ENCODE data around the gene RLIM. TPM values are rescaled to one million over a fixed set of nuclear protein-coding genes. Genes with fewer than 3 reads are reported as not detected.

RLIM gene
- polyA plus RNA-seq, 1 donor from 2014 or later = 40.4 TPM

- Histone ChIP-seq H3K36me3 (ENCODE audit: insufficient read depth, low read length) (no peaks in the 10 kb centered on the region), H3F3A (ENCODE audit: insufficient read depth, low read length, poor library complexity, severe bottlenecking) (no peaks in the 10 kb centered on the region), H2AFZ (ENCODE audit: low read depth, low read length) (no peak overlapping the region), H3K27ac (ENCODE audit: low read length) (no peak overlapping the region), H3K4me2 (ENCODE audit: low read length) (no peak overlapping the region), H3K9me3 (ENCODE audit: low read length) (no peaks in the 10 kb centered on the region), H3K9ac (ENCODE audit: low read length) (no peak overlapping the region), H3K4me3 (ENCODE audit: low read length) (no peak overlapping the region), H3K79me2 (replicated peaks; ENCODE audit: insufficient read depth, low read length) (no peaks in the 10 kb centered on the region), H3K27me3 (ENCODE audit: insufficient read depth, low read depth, low read length) (no peaks in the 10 kb centered on the region), H3K9me2 (ENCODE audit: insufficient read depth, low read length) (no peaks in the 10 kb centered on the region), H4K20me1 (ENCODE audit: insufficient read depth) (no peaks in the 10 kb centered on the region)
- TF ChIP-seq MXI1 (conservative IDR thresholded peaks at IDR 0.05; ENCODE audit: poor library complexity, severe bottlenecking) (no peak), TAF1 (IDR thresholded peaks at IDR 0.05; ENCODE audit: low read depth) (no peak), SMC3 (conservative IDR thresholded peaks at IDR 0.05; ENCODE audit: poor library complexity) (no peak), EZH2 (IDR thresholded peaks at IDR 0.05; ENCODE audit: borderline replicate concordance, insufficient read depth, low read length, poor library complexity, severe bottlenecking) (no peak), POLR2AphosphoS5 (IDR thresholded peaks at IDR 0.05) (no peak), RAD21 (conservative IDR thresholded peaks at IDR 0.05) (no peak), EP300 (conservative IDR thresholded peaks at IDR 0.05; ENCODE audit: poor library complexity, severe bottlenecking) (no peak), CTCF (IDR thresholded peaks at IDR 0.05; ENCODE audit: poor library complexity, severe bottlenecking) (no peak)
- TF ChIP-seq, protein P1, sequence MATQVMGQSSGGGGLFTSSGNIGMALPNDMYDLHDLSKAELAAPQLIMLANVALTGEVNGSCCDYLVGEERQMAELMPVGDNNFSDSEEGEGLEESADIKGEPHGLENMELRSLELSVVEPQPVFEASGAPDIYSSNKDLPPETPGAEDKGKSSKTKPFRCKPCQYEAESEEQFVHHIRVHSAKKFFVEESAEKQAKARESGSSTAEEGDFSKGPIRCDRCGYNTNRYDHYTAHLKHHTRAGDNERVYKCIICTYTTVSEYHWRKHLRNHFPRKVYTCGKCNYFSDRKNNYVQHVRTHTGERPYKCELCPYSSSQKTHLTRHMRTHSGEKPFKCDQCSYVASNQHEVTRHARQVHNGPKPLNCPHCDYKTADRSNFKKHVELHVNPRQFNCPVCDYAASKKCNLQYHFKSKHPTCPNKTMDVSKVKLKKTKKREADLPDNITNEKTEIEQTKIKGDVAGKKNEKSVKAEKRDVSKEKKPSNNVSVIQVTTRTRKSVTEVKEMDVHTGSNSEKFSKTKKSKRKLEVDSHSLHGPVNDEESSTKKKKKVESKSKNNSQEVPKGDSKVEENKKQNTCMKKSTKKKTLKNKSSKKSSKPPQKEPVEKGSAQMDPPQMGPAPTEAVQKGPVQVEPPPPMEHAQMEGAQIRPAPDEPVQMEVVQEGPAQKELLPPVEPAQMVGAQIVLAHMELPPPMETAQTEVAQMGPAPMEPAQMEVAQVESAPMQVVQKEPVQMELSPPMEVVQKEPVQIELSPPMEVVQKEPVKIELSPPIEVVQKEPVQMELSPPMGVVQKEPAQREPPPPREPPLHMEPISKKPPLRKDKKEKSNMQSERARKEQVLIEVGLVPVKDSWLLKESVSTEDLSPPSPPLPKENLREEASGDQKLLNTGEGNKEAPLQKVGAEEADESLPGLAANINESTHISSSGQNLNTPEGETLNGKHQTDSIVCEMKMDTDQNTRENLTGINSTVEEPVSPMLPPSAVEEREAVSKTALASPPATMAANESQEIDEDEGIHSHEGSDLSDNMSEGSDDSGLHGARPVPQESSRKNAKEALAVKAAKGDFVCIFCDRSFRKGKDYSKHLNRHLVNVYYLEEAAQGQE (IDR thresholded peaks at IDR 0.05; ENCODE audit: borderline replicate concordance) = no peak
These were observed 73.7 kb downstream of the RLIM start for GRCh38 chrX:74540635-74541249.

- H2AFZ ChIP-seq (ENCODE audit: low read depth, low read length) = no peak overlapping the region
- H3K9ac ChIP-seq (ENCODE audit: low read length) = no peak overlapping the region
- H3K4me2 ChIP-seq (ENCODE audit: low read length) = no peak overlapping the region
- no peaks in the 10 kb centered on the region for H4K20me1 ChIP-seq (ENCODE audit: insufficient read depth)
- no peak overlapping the region for H3K27ac ChIP-seq (ENCODE audit: low read length)
- H3K4me3 ChIP-seq (ENCODE audit: low read length) = peak overlapping the region; percentile 42
- H3K36me3 ChIP-seq (ENCODE audit: insufficient read depth, low read length) = no peaks in the 10 kb centered on the region
- H3K79me2 ChIP-seq (replicated peaks; ENCODE audit: insufficient read depth, low read length) = no peaks in the 10 kb centered on the region
- TF ChIP-seq TAF1 (IDR thresholded peaks at IDR 0.05; ENCODE audit: low read depth) = no peak
- no peak for TF ChIP-seq EP300 (conservative IDR thresholded peaks at IDR 0.05; ENCODE audit: poor library complexity, severe bottlenecking)
- TF ChIP-seq EZH2 (IDR thresholded peaks at IDR 0.05; ENCODE audit: borderline replicate concordance, insufficient read depth, low read length, poor library complexity, severe bottlenecking) = no peak
- TF ChIP-seq POLR2AphosphoS5 (IDR thresholded peaks at IDR 0.05) = no peak
- TF ChIP-seq MXI1 (conservative IDR thresholded peaks at IDR 0.05; ENCODE audit: poor library complexity, severe bottlenecking) = no peak
- no peak for TF ChIP-seq SMC3 (conservative IDR thresholded peaks at IDR 0.05; ENCODE audit: poor library complexity)
- TF ChIP-seq CTCF (IDR thresholded peaks at IDR 0.05; ENCODE audit: poor library complexity, severe bottlenecking) = no peak
- TF ChIP-seq RAD21 (conservative IDR thresholded peaks at IDR 0.05) = no peak
- TF ChIP-seq, protein P1 (IDR thresholded peaks at IDR 0.05; ENCODE audit: borderline replicate concordance) = no peak
- H3K9me3 ChIP-seq (ENCODE audit: low read length) = no peaks in the 10 kb centered on the region
- no peaks in the 10 kb centered on the region for H3F3A ChIP-seq (ENCODE audit: insufficient read depth, low read length, poor library complexity, severe bottlenecking)
- no peaks in the 10 kb centered on the region for H3K9me2 ChIP-seq (ENCODE audit: insufficient read depth, low read length)
- H3K27me3 ChIP-seq (ENCODE audit: insufficient read depth, low read depth, low read length) = no peaks in the 10 kb centered on the region
These were observed 77.5 kb downstream of the RLIM start for GRCh38 chrX:74536832-74537371.
